ENCODE results near the gene TLR10. TPM values are rescaled to one million over a fixed set of nuclear protein-coding genes. Genes with fewer than 3 reads are reported as not detected.

TLR10 gene
- total RNA-seq, 2 experiments from 2014 or later = not detected

- Histone ChIP-seq H3K27ac (ENCODE audit: low read depth in 1 of 2, low read length in 2 of 2) (no peak overlapping the region), H3K36me3 (ENCODE audit: insufficient read depth, low read length) (no peaks in the 10 kb centered on the region), H3K27me3 (ENCODE audit: control insufficient read depth in 1 of 2, insufficient read depth in 2 of 2, low read length in 2 of 2) (no peaks in the 10 kb centered on the region), H3K9me3 (ENCODE audit: control insufficient read depth in 1 of 2, insufficient read depth in 1 of 2, low read length in 2 of 2) (no peaks in the 10 kb centered on the region), H3K4me3 (ENCODE audit: low read length) (no peak overlapping the region), H3K4me1 (ENCODE audit: insufficient read depth, low read length) (peaks cover 5% of the 10 kb centered on the region)
- no peak for DNase-seq
- intact Hi-C loops (cut with DNase I, micrococcal nuclease) = no loop called here
- H3K4me3 Mint-ChIP-seq = no peak overlapping the region
- H3K36me3 Mint-ChIP-seq (ENCODE audit: low read depth) = no peaks in the 10 kb centered on the region
- H3K9me3 Mint-ChIP-seq = peaks cover 2% of the 10 kb centered on the region
- TF ChIP-seq CTCF (IDR thresholded peaks at IDR 0.05) = no peak
- peaks cover 6% of the 10 kb centered on the region for H3K4me1 Mint-ChIP-seq (ENCODE audit: low read depth)
- no peaks in the 10 kb centered on the region for H3K27me3 Mint-ChIP-seq
- ATAC-seq (ENCODE audit: poor library complexity) = no peak
- no peak overlapping the region for H3K27ac Mint-ChIP-seq
- POLR2A ChIA-PET = no interaction called here
- CTCF ChIA-PET = interaction anchor here (0.7 to 0.9 kb wide), 3 partner anchors 13 to 556 kb away, joined by 3 to 4 read pairs (median 3); no protein-coding TSS in a partner anchor
Observed at GRCh38 chr4:38735870-38736269, 46.9 kb downstream of the TLR10 start.

- intact Hi-C loops (cut with DNase I, micrococcal nuclease) = no loop called here
- H3K9me3 Mint-ChIP-seq = peaks cover 2% of the 10 kb centered on the region
- no peaks in the 10 kb centered on the region for H3K27me3 Mint-ChIP-seq
- no peaks in the 10 kb centered on the region for H3K27me3 ChIP-seq (ENCODE audit: control insufficient read depth in 1 of 2, insufficient read depth in 2 of 2, low read length in 2 of 2)
- H3K4me3 ChIP-seq (ENCODE audit: low read length) = no peak overlapping the region
- no peaks in the 10 kb centered on the region for H3K36me3 ChIP-seq (ENCODE audit: insufficient read depth, low read length)
- no peaks in the 10 kb centered on the region for H3K36me3 Mint-ChIP-seq (ENCODE audit: low read depth)
- no peaks in the 10 kb centered on the region for H3K9me3 ChIP-seq (ENCODE audit: control insufficient read depth in 1 of 2, insufficient read depth in 1 of 2, low read length in 2 of 2)
- H3K4me1 ChIP-seq (ENCODE audit: insufficient read depth, low read length) = peaks cover 11% of the 10 kb centered on the region
- no peak for TF ChIP-seq CTCF (IDR thresholded peaks at IDR 0.05)
- no peak overlapping the region for H3K27ac ChIP-seq (ENCODE audit: low read depth in 1 of 2, low read length in 2 of 2)
- DNase-seq = no peak
- no peak overlapping the region for H3K4me3 Mint-ChIP-seq
- peaks cover 8% of the 10 kb centered on the region for H3K4me1 Mint-ChIP-seq (ENCODE audit: low read depth)
- H3K27ac Mint-ChIP-seq = no peak overlapping the region
- ChIA-PET CTCF (interaction anchor here (0.9 kb wide), 1 partner anchor 545 kb away, joined by 3 read pairs; no protein-coding TSS in a partner anchor), POLR2A (no interaction called here)
- ATAC-seq (ENCODE audit: poor library complexity) = no peak
Observed at GRCh38 chr4:38734911-38735310, 47.9 kb downstream of the TLR10 start.

GRCh38 chr4:38734446-38734845, 48.3 kb downstream of the TLR10 start:
- H3K9me3 Mint-ChIP-seq = peaks cover 2% of the 10 kb centered on the region
- peaks cover 8% of the 10 kb centered on the region for H3K4me1 Mint-ChIP-seq (ENCODE audit: low read depth)
- Histone ChIP-seq H3K9me3 (ENCODE audit: control insufficient read depth in 1 of 2, insufficient read depth in 1 of 2, low read length in 2 of 2) (no peaks in the 10 kb centered on the region), H3K27me3 (ENCODE audit: control insufficient read depth in 1 of 2, insufficient read depth in 2 of 2, low read length in 2 of 2) (no peaks in the 10 kb centered on the region), H3K4me1 (ENCODE audit: insufficient read depth, low read length) (peaks cover 11% of the 10 kb centered on the region), H3K27ac (ENCODE audit: low read depth in 1 of 2, low read length in 2 of 2) (no peak overlapping the region), H3K36me3 (ENCODE audit: insufficient read depth, low read length) (no peaks in the 10 kb centered on the region), H3K4me3 (ENCODE audit: low read length) (no peak overlapping the region)
- H3K4me3 Mint-ChIP-seq = no peak overlapping the region
- POLR2A ChIA-PET = no interaction called here
- CTCF ChIA-PET = no interaction called here
- H3K27me3 Mint-ChIP-seq = no peaks in the 10 kb centered on the region
- no peak overlapping the region for H3K27ac Mint-ChIP-seq
- TF ChIP-seq CTCF (IDR thresholded peaks at IDR 0.05) = no peak
- intact Hi-C loops (cut with DNase I, micrococcal nuclease) = no loop called here
- ATAC-seq (ENCODE audit: poor library complexity) (no peak), DNase-seq (no peak)
- H3K36me3 Mint-ChIP-seq (ENCODE audit: low read depth) = no peaks in the 10 kb centered on the region

All from CD4-positive, alpha-beta T cell (primary cell).